NT2/D1 (cell line): Measurements from ENCODE around the gene PRAC1.

Source experiments
- DNase-seq: peaks from one replicate; pipeline ENCODE4 v3.0.0-alpha.2; 2011; ENCODE audit warnings: low read depth, low spot score
- H3K27me3 ChIP-seq: 2 replicates; pipeline ENCODE4 v1.6.0; 2011; ENCODE audit warnings: mild to moderate bottlenecking; ENCODE audit not compliant: insufficient read length, insufficient read depth
- H3K36me3 ChIP-seq: 2 replicates; pipeline ENCODE4 v1.6.1; 2011; ENCODE audit warnings: mild to moderate bottlenecking, low read length, mixed read lengths; ENCODE audit not compliant: insufficient read depth, insufficient read length
- H3K4me1 ChIP-seq: 2 replicates; pipeline ENCODE4 v1.5.1; 2011; ENCODE audit not compliant: insufficient read depth, insufficient read length
- H3K4me3 ChIP-seq: 2 replicates; pipeline ENCODE4 v1.5.1; 2011; ENCODE audit warnings: low read depth; ENCODE audit not compliant: insufficient read length
- H3K9ac ChIP-seq: 2 replicates; pipeline ENCODE4 v1.6.0; 2011; ENCODE audit warnings: low read depth; ENCODE audit not compliant: insufficient read length
- H3K9me3 ChIP-seq: 2 replicates; pipeline ENCODE4 v1.5.1; 2011; ENCODE audit warnings: mild to moderate bottlenecking, low read length; ENCODE audit not compliant: insufficient read depth
- SUZ12 ChIP-seq: IDR thresholded peaks from 2 replicates; pipeline ENCODE4 v1.6.1; 2011; ENCODE audit not compliant: insufficient read length, insufficient read depth; ENCODE audit errors: extremely low read depth
- YY1 ChIP-seq: IDR thresholded peaks from 2 replicates; pipeline ENCODE4 v1.6.1; 2011; ENCODE audit not compliant: insufficient read length, insufficient read depth
- ZNF274 ChIP-seq: IDR thresholded peaks from 2 replicates; pipeline ENCODE4 v1.6.1; 2011; ENCODE audit warnings: mild to moderate bottlenecking, low read depth, low read length

The PRAC1 gene

DNA sequence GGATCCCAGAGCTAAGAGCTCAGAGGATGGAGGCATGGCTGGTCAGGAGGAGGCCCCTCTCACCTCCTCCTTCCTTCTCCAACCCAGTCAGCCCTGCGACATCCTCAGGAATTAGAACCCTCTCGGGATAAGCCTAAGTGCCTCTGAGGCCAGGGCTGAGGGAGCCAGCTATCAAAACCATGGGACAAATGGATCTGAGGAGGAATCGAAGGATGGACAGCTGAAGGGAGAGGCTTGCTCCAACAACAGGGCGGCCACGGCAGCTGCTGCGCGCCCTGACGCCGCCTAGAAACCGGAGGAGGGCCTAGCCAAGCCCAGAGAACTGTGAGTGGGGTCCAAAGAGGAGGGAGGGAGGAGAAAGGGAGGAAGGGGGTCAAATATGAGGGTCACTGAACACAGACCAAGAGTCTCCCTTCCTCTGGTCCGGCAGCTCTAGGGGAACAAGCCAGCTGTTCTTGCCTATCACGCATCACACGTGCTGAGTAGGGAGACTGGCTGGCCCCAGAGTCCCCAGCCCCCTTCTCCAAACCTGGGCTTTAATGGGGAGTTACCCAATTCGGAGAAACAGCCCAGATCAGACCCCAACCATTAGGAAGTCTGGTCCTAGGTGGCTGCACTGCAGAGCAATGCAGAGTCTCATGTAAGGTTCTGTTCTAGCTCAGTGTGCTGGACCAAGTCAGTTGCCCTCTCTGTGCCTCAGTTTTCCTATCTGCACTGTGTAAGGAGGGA, 12.2 kb upstream of the PRAC1 start:
- Histone ChIP-seq H3K36me3 (no peaks in the 10 kb centered on the region), H3K9ac (no peak overlapping the region), H3K27me3 (peaks cover 100% of the 10 kb centered on the region), H3K4me3 (no peak overlapping the region), H3K9me3 (0 out of 2 replicates have a peak, but pooled peaks cover 4% of the 10 kb centered on the region), H3K4me1 (peaks cover 8% of the 10 kb centered on the region)
- DNase-seq, result no peak
- no peak for TF ChIP-seq YY1
- TF ChIP-seq ZNF274, result no peak
- TF ChIP-seq SUZ12, result no peak

DNA sequence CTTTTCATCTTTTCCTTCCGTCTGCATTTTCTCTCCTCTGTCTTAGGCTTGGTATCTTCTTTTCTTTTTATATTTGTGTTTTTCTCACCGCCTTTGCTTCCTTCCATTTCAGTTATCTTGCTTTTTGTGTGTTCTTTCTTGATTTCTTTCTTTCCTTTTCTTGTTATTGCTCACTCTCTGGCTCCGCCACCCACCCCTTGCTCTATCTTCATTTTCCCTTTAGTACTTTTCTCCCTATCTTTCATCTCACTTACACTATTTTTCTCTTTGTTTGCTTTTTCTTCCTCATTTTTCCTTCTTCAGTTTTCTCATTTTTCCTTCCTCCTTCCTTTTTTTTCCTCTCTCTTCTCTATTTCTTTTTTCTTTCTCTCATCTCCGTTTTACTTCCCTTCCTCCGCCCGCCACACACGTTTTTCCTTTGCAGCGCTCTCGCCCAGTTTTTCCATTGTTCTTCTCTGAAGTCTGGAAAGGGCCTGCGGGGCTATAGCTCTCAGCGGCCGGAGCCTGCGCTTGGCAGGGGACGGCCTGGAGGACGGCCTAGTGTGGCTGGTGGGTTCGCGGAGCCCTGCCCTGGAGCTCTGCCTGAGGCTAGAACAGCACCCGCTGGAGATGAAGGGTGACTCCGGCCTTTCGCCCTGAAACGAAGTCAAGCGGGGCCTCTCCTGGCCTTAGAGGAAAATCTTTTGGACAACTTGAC, 11.5 kb upstream of the PRAC1 start:
- TF ChIP-seq SUZ12 (peak; percentile 63), ZNF274 (no peak)
- Histone ChIP-seq H3K4me3 (no peak overlapping the region), H3K4me1 (peaks cover 8% of the 10 kb centered on the region), H3K9ac (no peak overlapping the region), H3K27me3 (peaks cover 99% of the 10 kb centered on the region), H3K36me3 (no peaks in the 10 kb centered on the region), H3K9me3 (0 out of 2 replicates have a peak, but pooled peaks cover 4% of the 10 kb centered on the region)
- no peak for DNase-seq

DNA sequence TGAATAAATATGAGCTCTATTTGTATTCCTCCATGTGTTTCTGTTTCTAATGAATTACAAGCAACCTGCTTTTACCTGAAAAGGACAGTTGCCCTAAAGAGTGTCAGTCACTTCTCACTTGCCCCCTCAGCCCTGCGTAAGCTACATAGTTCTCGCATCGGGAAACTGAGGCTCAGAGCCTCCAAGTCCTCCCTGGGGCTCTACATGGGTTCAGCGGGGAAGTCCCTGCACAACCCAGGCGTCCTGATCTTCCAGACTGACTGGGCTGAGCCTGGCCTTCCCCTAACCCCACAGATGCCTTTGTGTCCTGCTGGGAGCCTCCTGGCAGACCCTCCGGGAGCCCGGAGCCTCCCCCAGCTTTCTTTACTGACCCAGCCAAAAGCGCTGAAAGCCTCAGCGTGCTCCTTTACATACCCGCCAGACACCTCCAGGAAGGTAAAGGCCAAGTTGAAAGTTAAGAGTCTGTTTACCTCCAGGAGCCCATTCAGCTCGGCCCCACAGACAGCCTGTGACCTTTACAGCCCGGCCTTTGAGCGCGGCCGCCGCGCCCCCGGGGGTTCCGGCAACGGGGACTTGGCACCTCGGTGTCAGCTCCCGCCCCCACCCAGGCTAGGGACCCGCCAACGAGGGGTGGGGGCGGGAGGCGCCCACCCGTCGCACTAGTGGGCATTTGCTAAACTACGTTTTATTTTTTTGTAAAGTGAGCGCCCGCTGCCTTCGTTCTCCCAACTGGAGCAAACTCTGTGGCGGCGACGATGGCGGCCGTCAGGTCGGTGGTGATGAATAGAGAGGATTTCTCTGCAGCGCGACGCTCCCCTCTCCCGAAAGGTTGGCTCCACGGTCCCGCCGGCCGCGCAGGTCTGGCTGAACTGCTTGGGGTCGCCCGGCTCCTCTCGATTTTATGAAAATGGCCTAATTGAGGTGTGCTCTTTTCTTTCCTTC, 10.6 kb upstream of the PRAC1 start:
- Histone ChIP-seq H3K4me1 (peaks cover 8% of the 10 kb centered on the region), H3K27me3 (peaks cover 99% of the 10 kb centered on the region), H3K9me3 (0 out of 2 replicates have a peak, but pooled peaks cover 4% of the 10 kb centered on the region), H3K9ac (no peak overlapping the region), H3K36me3 (no peaks in the 10 kb centered on the region), H3K4me3 (no peak overlapping the region)
- no peak for DNase-seq
- TF ChIP-seq YY1 (peak; percentile 13), ZNF274 (no peak), SUZ12 (peak; percentile 11)

DNA sequence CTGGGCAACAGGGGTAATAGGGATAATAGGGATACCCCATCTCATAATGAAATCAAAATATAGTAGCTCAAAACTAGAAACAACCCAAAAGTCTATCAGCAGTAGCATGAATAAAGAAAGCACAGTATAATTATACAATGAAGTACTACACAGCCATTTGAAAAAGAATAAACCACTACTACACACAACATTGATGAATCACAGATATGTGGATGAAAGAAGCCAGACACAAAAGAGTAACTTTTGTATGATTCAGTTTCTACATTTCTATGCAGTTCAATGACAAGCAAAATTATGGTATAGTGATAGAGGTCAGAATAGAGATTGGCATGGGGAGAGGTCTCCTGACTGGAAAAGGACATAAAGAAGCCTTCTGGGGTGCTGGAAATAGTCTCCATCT, 9.0 kb upstream of the PRAC1 start:
- H3K27me3 ChIP-seq, result peaks cover 99% of the 10 kb centered on the region
- no peak for DNase-seq
- no peak overlapping the region for H3K9ac ChIP-seq
- no peak overlapping the region for H3K4me3 ChIP-seq
- 0 out of 2 replicates have a peak, but pooled peaks cover 4% of the 10 kb centered on the region for H3K9me3 ChIP-seq
- TF ChIP-seq SUZ12 (no peak), YY1 (no peak), ZNF274 (no peak)
- H3K36me3 ChIP-seq, result no peaks in the 10 kb centered on the region
- H3K4me1 ChIP-seq, result peaks cover 8% of the 10 kb centered on the region

DNA sequence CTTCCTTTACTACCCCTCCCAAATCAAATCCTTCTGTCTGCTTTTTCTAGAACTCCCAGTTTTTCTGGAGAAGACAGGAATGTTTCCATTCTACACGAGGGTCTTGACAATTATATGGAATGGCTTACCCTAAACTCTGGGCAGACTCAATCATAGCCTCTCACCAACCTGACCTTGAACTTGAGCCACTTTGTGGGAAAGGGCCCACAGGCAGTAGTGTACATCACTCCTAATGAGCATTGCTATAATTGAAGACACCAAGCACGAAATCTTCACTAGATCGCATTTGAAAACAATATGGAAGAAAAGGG, 7.9 kb upstream of the PRAC1 start:
- Histone ChIP-seq H3K36me3 (no peaks in the 10 kb centered on the region), H3K4me1 (peaks cover 8% of the 10 kb centered on the region), H3K9ac (no peak overlapping the region), H3K27me3 (peaks cover 99% of the 10 kb centered on the region), H3K9me3 (no peaks in the 10 kb centered on the region), H3K4me3 (no peak overlapping the region)
- DNase-seq, result no peak
- no peak for TF ChIP-seq ZNF274
- TF ChIP-seq YY1, result no peak

DNA sequence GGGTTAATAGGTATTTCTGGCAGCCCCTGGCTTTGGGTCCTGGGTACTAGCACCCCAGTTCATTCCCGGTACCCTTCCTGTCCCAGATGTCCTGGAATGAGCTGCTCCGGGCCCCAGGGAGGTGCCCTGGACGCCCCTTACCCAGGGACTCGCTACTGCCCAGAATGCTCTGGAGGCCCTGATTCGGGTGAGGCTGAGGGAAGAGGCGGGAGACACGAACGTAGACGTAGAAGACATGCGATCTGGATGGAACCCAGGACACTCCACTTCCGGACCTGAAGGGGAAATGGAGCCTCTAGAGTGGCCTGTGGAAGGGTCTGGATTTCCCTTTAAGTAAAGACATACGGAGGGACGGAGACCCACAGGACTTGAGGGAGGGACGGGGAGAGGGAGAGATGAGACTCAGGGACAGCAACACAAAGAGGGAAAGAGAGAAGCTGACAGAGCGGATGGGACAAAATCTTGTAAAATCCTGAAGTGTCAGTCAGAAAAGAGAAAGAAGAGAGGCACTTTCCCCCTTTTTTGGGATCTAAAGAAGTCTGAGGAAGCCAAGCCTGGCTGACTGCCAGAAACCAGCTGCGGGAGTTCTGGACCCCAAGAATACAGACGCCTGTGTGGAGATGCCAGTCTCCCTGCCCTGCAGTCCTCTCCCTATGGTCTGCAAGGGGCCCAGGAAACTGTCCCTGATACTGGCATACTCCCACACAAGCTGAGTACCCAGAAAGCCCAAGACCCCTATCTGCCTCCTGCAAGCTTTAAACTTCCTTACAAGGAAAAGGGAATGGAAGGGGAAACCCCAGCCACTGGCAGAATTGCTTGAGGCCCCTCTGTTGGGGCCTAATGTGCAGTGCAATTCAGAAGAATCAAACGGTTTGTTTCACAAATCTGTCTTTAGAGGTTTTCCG, 7.3 kb upstream of the PRAC1 start:
- DNase-seq, result no peak
- TF ChIP-seq SUZ12, result no peak
- TF ChIP-seq ZNF274, result no peak
- no peak for TF ChIP-seq YY1
- peak overlapping the region; percentile 59 for H3K9ac ChIP-seq

More for the DNA sequence above, 7.3 kb upstream of the PRAC1 start:
- Histone ChIP-seq H3K4me1 (peaks cover 8% of the 10 kb centered on the region), H3K9me3 (no peaks in the 10 kb centered on the region), H3K36me3 (no peaks in the 10 kb centered on the region), H3K4me3 (peak overlapping the region; percentile 41), H3K27me3 (peaks cover 99% of the 10 kb centered on the region)
